ENCODE data around the gene CHRNA4.
"Not testable (repeated sequence)": the region's sequence is repeated elsewhere in the genome, so short reads cannot be mapped to it uniquely, and the experiment has no call there.

The CHRNA4 gene

GRCh38 chr20:63346131-63347080, 14.7 kb downstream of the CHRNA4 start:
- Histone ChIP-seq H2AFZ (ENCODE audit: low read length, unreplicated experiment) (no peak overlapping the region), H3K27me3 (ENCODE audit: insufficient read depth, low read length) (peaks cover 34% of the 10 kb centered on the region), H3K79me2 (ENCODE audit: control insufficient read depth, insufficient read depth, low read length, unreplicated experiment) (no peaks in the 10 kb centered on the region), H3K4me3 (ENCODE audit: low read depth, low read length) (no peak overlapping the region), H3K36me3 (ENCODE audit: insufficient read depth, low read length) (no peaks in the 10 kb centered on the region), H3K27ac (ENCODE audit: low read depth, low read length) (no peak overlapping the region), H3K4me1 (ENCODE audit: control insufficient read depth, insufficient read depth, low read length, unreplicated experiment) (no peaks in the 10 kb centered on the region)

- Histone ChIP-seq H2AFZ (ENCODE audit: low read length, unreplicated experiment) (no peak overlapping the region), H3K4me3 (ENCODE audit: low read depth, low read length) (no peak overlapping the region), H3K79me2 (ENCODE audit: control insufficient read depth, insufficient read depth, low read length, unreplicated experiment) (no peaks in the 10 kb centered on the region), H3K36me3 (ENCODE audit: insufficient read depth, low read length) (no peaks in the 10 kb centered on the region), H3K27me3 (ENCODE audit: insufficient read depth, low read length) (peaks cover 34% of the 10 kb centered on the region), H3K4me1 (ENCODE audit: control insufficient read depth, insufficient read depth, low read length, unreplicated experiment) (no peaks in the 10 kb centered on the region), H3K27ac (ENCODE audit: low read depth, low read length) (no peak overlapping the region)
Measured at GRCh38 chr20:63345328-63346100, 15.6 kb downstream of the CHRNA4 start.

GRCh38 chr20:63344616-63345327, 16.4 kb downstream of the CHRNA4 start:
- peaks cover 34% of the 10 kb centered on the region for H3K27me3 ChIP-seq (ENCODE audit: insufficient read depth, low read length)
- no peak overlapping the region for H3K27ac ChIP-seq (ENCODE audit: low read depth, low read length)
- H2AFZ ChIP-seq (ENCODE audit: low read length, unreplicated experiment) = no peak overlapping the region
- no peak overlapping the region for H3K4me3 ChIP-seq (ENCODE audit: low read depth, low read length)
- H3K36me3 ChIP-seq (ENCODE audit: insufficient read depth, low read length) = no peaks in the 10 kb centered on the region
- H3K4me1 ChIP-seq (ENCODE audit: control insufficient read depth, insufficient read depth, low read length, unreplicated experiment) = no peaks in the 10 kb centered on the region
- H3K79me2 ChIP-seq (ENCODE audit: control insufficient read depth, insufficient read depth, low read length, unreplicated experiment) = no peaks in the 10 kb centered on the region

GRCh38 chr20:63343460-63344445, 17.4 kb downstream of the CHRNA4 start:
- Histone ChIP-seq H2AFZ (ENCODE audit: low read length, unreplicated experiment) (no peak overlapping the region), H3K4me1 (ENCODE audit: control insufficient read depth, insufficient read depth, low read length, unreplicated experiment) (no peaks in the 10 kb centered on the region), H3K36me3 (ENCODE audit: insufficient read depth, low read length) (no peaks in the 10 kb centered on the region), H3K27me3 (ENCODE audit: insufficient read depth, low read length) (peaks cover 34% of the 10 kb centered on the region), H3K4me3 (ENCODE audit: low read depth, low read length) (no peak overlapping the region), H3K27ac (ENCODE audit: low read depth, low read length) (no peak overlapping the region), H3K79me2 (ENCODE audit: control insufficient read depth, insufficient read depth, low read length, unreplicated experiment) (no peaks in the 10 kb centered on the region)

DNA sequence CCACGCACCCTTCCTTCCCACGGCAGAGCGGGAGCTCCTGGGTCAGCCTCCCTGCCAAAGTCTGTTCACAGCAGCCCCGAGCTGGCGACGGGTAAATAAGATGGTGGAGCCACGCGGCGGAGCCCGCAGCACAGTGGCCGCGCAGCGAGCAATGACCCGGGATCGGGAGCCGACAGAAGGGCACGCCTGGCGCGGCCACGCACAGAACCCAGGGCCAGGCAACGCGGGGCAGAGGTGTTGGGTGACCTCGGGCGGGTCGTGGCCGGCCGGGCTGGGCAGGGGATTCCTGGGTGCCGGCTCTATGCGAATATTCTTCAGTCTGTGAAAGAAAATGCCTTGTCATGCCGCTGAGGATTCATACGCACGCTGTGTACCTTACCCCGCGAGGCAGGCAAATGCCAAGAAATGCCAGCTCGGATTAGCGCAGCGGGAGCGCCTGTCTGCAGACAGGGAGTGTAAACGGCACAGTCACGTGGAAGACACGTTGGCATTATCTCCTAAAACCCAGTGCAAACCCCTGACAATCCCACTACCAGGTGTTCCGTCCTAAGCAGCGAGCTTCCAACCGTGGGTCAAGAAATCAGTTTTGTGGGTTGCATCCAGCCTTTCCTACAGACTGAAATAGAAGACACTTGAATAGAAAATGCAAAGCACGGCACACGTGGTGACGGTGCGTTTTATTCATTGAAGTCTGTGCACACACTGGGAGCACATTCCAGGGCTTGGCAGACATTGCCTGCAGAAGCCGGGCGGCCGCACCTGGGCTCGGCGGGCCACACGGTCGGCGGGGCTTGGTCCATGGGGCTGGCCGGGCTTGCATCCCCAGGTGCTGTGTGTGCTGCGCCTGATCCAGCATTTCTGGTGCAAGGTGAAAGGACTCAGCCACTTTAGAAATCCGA, 18.3 kb downstream of the CHRNA4 start:
- H3K27me3 ChIP-seq (ENCODE audit: insufficient read depth, low read length) = peaks cover 42% of the 10 kb centered on the region
- no peak overlapping the region for H3K27ac ChIP-seq (ENCODE audit: low read depth, low read length)
- no peaks in the 10 kb centered on the region for H3K79me2 ChIP-seq (ENCODE audit: control insufficient read depth, insufficient read depth, low read length, unreplicated experiment)
- H3K4me3 ChIP-seq (ENCODE audit: low read depth, low read length) = no peak overlapping the region
- no peaks in the 10 kb centered on the region for H3K36me3 ChIP-seq (ENCODE audit: insufficient read depth, low read length)
- no peaks in the 10 kb centered on the region for H3K4me1 ChIP-seq (ENCODE audit: control insufficient read depth, insufficient read depth, low read length, unreplicated experiment)
- no peak overlapping the region for H2AFZ ChIP-seq (ENCODE audit: low read length, unreplicated experiment)

GRCh38 chr20:63340158-63340688, 20.9 kb downstream of the CHRNA4 start:
- H3K27me3 ChIP-seq (ENCODE audit: insufficient read depth, low read length) = peaks cover 33% of the 10 kb centered on the region

GRCh38 chr20:63339154-63340094, 21.7 kb downstream of the CHRNA4 start:
- H3K27me3 ChIP-seq (ENCODE audit: insufficient read depth, low read length) = peaks cover 26% of the 10 kb centered on the region
- H3K27ac ChIP-seq (ENCODE audit: low read depth, low read length); H3K4me1 ChIP-seq (ENCODE audit: control insufficient read depth, insufficient read depth, low read length, unreplicated experiment); H2AFZ ChIP-seq (ENCODE audit: low read length, unreplicated experiment); H3K79me2 ChIP-seq (ENCODE audit: control insufficient read depth, insufficient read depth, low read length, unreplicated experiment); H3K4me3 ChIP-seq (ENCODE audit: low read depth, low read length); H3K36me3 ChIP-seq (ENCODE audit: insufficient read depth, low read length): not testable (repeated sequence)

More at GRCh38 chr20:63340158-63340688, 20.9 kb downstream of the CHRNA4 start:
- H3K4me3 ChIP-seq (ENCODE audit: low read depth, low read length); H3K36me3 ChIP-seq (ENCODE audit: insufficient read depth, low read length); H2AFZ ChIP-seq (ENCODE audit: low read length, unreplicated experiment); H3K27ac ChIP-seq (ENCODE audit: low read depth, low read length); H3K79me2 ChIP-seq (ENCODE audit: control insufficient read depth, insufficient read depth, low read length, unreplicated experiment); H3K4me1 ChIP-seq (ENCODE audit: control insufficient read depth, insufficient read depth, low read length, unreplicated experiment): not testable (repeated sequence)

GRCh38 chr20:63337786-63338420, 23.2 kb downstream of the CHRNA4 start:
- Histone ChIP-seq H3K27ac (ENCODE audit: low read depth, low read length) (no peak overlapping the region), H3K79me2 (ENCODE audit: control insufficient read depth, insufficient read depth, low read length, unreplicated experiment) (no peaks in the 10 kb centered on the region), H3K27me3 (ENCODE audit: insufficient read depth, low read length) (peaks cover 17% of the 10 kb centered on the region), H2AFZ (ENCODE audit: low read length, unreplicated experiment) (no peak overlapping the region), H3K36me3 (ENCODE audit: insufficient read depth, low read length) (no peaks in the 10 kb centered on the region), H3K4me3 (ENCODE audit: low read depth, low read length) (no peak overlapping the region), H3K4me1 (ENCODE audit: control insufficient read depth, insufficient read depth, low read length, unreplicated experiment) (no peaks in the 10 kb centered on the region)
